Measurements from ENCODE around the gene FAM200C. TPM values are rescaled to one million over a fixed set of nuclear protein-coding genes. Genes with fewer than 3 reads are reported as not detected.

Gene FAM200C
- total RNA-seq, 1 donor from 2014 or later = 4.9 TPM

DNA sequence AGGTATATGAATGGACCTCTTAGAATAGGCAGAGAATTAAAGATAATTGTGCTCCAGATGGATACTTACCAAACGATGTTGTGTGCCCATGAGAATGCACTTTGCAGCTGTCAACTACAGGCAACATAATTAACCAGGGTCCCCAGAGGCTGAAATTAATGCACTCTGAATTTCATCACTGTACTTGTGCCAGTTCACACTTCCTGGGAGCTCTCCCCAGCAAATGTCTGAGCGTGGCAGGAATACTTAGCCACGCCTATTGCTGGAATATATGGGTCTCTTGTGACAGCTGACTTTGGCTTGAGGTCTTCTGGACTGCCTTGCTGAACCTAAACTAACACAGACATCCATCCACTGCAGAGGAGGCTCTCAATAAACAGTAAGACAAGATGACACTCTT, 17.5 kb downstream of the FAM200C start:
- H3K4me3 ChIP-seq = no peak overlapping the region
- intact Hi-C loops (cut with micrococcal nuclease) = no loop called here
- H3K27ac ChIP-seq (replicated peaks) = no peak overlapping the region

DNA sequence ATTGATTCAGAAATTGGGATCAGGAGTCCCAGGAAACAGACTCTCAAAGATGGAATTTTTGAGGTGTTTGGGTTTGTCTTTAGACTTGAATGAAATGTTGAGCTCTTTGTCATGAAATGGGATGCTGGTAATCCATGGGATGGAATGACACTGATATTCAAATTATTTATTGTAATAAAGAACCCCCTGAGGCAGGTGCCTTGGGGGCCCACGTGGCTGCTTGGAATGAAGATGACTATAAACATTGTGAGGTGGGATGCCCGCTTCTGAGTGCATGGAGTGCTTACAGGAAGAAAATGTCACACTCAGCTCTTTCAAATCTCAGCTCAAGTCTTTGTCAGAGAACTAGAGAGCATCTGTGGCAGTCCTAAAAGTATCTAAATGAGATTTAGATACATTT, 19.8 kb downstream of the FAM200C start:
- Histone ChIP-seq H3K27me3 (ENCODE audit: low read depth) (no peaks in the 10 kb centered on the region), H3K27ac (replicated peaks) (no peak overlapping the region), H3K4me1 (peaks cover 7% of the 10 kb centered on the region), H3K4me3 (no peak overlapping the region), H3K36me3 (no peaks in the 10 kb centered on the region), H3K9me3 (replicated peaks) (no peaks in the 10 kb centered on the region)
- TF ChIP-seq, protein P1, sequence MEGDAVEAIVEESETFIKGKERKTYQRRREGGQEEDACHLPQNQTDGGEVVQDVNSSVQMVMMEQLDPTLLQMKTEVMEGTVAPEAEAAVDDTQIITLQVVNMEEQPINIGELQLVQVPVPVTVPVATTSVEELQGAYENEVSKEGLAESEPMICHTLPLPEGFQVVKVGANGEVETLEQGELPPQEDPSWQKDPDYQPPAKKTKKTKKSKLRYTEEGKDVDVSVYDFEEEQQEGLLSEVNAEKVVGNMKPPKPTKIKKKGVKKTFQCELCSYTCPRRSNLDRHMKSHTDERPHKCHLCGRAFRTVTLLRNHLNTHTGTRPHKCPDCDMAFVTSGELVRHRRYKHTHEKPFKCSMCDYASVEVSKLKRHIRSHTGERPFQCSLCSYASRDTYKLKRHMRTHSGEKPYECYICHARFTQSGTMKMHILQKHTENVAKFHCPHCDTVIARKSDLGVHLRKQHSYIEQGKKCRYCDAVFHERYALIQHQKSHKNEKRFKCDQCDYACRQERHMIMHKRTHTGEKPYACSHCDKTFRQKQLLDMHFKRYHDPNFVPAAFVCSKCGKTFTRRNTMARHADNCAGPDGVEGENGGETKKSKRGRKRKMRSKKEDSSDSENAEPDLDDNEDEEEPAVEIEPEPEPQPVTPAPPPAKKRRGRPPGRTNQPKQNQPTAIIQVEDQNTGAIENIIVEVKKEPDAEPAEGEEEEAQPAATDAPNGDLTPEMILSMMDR (IDR thresholded peaks at IDR 0.05; ENCODE audit: borderline replicate concordance) = no peak
- no peak for DNase-seq
- intact Hi-C loops (cut with micrococcal nuclease) = no loop called here

More for the DNA sequence above, 17.5 kb downstream of the FAM200C start:
- TF ChIP-seq, protein P1 (IDR thresholded peaks at IDR 0.05; ENCODE audit: borderline replicate concordance) = no peak
- Histone ChIP-seq H3K9me3 (replicated peaks) (peaks cover 12% of the 10 kb centered on the region), H3K4me1 (peaks cover 7% of the 10 kb centered on the region), H3K27me3 (ENCODE audit: low read depth) (no peaks in the 10 kb centered on the region), H3K36me3 (no peaks in the 10 kb centered on the region)
- no peak for DNase-seq

DNA sequence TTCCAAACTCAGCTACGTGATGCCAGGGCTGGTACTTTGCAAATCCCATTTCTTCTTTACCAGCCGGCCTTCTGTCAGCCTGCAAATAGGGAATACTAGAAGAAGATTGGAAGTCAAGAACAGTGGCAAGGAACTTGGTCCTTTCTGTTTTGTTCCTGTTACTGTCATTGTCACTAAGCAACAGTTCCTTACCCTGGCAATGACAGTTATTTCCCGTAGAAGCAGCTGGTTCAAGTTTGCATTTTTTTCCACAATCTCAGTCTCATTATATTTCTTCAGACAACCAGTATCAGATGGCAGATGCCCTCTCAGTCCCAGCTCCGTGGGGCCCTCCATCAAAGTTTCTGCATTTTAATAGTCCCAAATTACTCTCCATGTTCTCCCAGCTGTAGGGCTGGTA, 20.3 kb downstream of the FAM200C start:
- TF ChIP-seq, protein P1 (IDR thresholded peaks at IDR 0.05; ENCODE audit: borderline replicate concordance) = no peak

DNA sequence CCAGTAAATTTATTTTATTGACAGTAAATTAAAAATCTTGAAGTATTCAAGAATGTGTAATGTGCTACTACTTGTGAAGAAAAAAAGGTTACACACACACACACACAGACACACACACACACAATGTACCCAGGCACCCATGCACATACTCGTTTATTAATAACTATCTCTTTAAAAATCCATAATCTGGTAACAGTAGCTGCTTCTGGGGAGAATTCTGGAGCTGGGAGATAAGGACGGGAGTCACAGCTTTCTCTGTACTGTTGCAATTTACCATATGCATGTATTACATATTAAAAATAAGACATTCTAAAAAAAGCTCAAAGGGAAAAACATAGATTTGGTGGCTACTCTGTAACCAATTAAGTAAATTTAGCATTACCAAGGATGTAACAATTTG, 21.5 kb downstream of the FAM200C start:
- Histone ChIP-seq H3K4me3 (no peak overlapping the region), H3K9me3 (replicated peaks) (no peaks in the 10 kb centered on the region), H3K4me1 (peaks cover 7% of the 10 kb centered on the region), H3K27ac (replicated peaks) (no peak overlapping the region), H3K27me3 (ENCODE audit: low read depth) (no peaks in the 10 kb centered on the region), H3K36me3 (no peaks in the 10 kb centered on the region)
- TF ChIP-seq, protein P1 (IDR thresholded peaks at IDR 0.05; ENCODE audit: borderline replicate concordance) = no peak
- intact Hi-C loops (cut with micrococcal nuclease) = no loop called here
- DNase-seq = no peak

More for the DNA sequence above, 20.3 kb downstream of the FAM200C start:
- Histone ChIP-seq H3K36me3 (no peaks in the 10 kb centered on the region), H3K4me3 (no peak overlapping the region), H3K27ac (replicated peaks) (no peak overlapping the region), H3K4me1 (peaks cover 7% of the 10 kb centered on the region), H3K9me3 (replicated peaks) (no peaks in the 10 kb centered on the region), H3K27me3 (ENCODE audit: low read depth) (no peaks in the 10 kb centered on the region)
- DNase-seq = no peak
- intact Hi-C loops (cut with micrococcal nuclease) = no loop called here

DNA sequence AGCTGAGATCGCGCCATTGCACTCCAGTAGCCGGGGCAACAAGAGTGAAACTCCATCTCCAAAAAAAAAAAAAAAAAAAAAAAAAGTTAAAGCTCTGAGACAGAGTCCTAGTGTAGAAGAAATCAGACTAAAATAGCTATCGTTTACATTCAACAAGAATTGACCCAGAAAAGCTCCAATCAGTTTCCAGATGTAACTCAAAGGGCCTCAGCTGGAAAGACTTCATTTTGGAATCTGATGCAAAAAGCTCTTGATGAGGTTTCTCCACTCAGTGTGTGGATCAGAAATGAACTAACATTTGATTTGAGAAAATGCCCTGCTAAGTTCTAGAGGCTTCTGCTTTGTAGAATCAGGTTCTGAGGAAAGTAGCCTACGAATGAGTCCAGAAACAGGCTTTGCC, 22.2 kb downstream of the FAM200C start:
- Histone ChIP-seq H3K9me3 (replicated peaks) (no peaks in the 10 kb centered on the region), H3K36me3 (no peaks in the 10 kb centered on the region), H3K27ac (replicated peaks) (no peak overlapping the region), H3K4me3 (no peak overlapping the region), H3K27me3 (ENCODE audit: low read depth) (no peaks in the 10 kb centered on the region), H3K4me1 (peaks cover 7% of the 10 kb centered on the region)
- no peak for DNase-seq
- intact Hi-C loops (cut with micrococcal nuclease) = no loop called here
- TF ChIP-seq, protein P1 (IDR thresholded peaks at IDR 0.05; ENCODE audit: borderline replicate concordance) = no peak

DNA sequence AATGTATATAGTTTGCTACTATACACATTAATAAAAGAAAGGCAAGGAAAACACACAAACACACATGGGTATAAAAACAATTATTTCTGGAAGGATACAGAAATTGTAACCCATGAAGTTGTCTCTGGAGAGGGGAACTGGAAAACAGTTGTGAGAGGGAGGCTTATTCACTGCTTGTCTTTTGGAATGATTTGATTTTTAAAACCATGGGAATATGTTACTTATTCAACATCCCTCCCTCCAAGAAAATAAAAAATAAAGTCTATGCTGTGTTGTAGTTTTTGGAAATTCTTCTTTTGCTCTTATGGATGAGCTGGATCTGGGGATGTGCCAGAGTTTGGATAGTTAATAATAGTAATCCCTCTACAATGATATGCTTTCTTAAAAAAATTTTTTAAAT, 23.4 kb downstream of the FAM200C start:
- Histone ChIP-seq H3K9me3 (replicated peaks) (no peaks in the 10 kb centered on the region), H3K27me3 (ENCODE audit: low read depth) (no peaks in the 10 kb centered on the region), H3K36me3 (no peaks in the 10 kb centered on the region), H3K27ac (replicated peaks) (no peak overlapping the region), H3K4me1 (peaks cover 7% of the 10 kb centered on the region), H3K4me3 (no peak overlapping the region)
- intact Hi-C loops (cut with micrococcal nuclease) = no loop called here
- TF ChIP-seq, protein P1 (IDR thresholded peaks at IDR 0.05; ENCODE audit: borderline replicate concordance) = no peak
- no peak for DNase-seq
